SU-DHL-6 (cell line): ENCODE results near the gene ADM2.

ENCODE experiments used
- CTCF ChIP-seq: fragments of 200-600 bp; sonication (generic); IDR thresholded peaks from one replicate; pipeline ENCODE4 v1.5.1; 2017; ENCODE audit warnings: antibody characterized with exemption, mild to moderate bottlenecking, low read length, moderate library complexity; ENCODE audit not compliant: insufficient read depth, poor library complexity, severe bottlenecking
- EZH2phosphoT487 ChIP-seq: fragments of 200-600 bp; sonication (generic), shearing (Covaris generic); conservative IDR thresholded peaks from 2 replicates; pipeline ENCODE4 v1.6.1; 2018; ENCODE audit warnings: mild to moderate bottlenecking, antibody characterized with exemption, low read length, moderate library complexity, mixed read lengths

- TF ChIP-seq CTCF (no peak), EZH2phosphoT487 (no peak)
Measured at GRCh38 chr22:50481045-50481439, 301 bp upstream of the ADM2 start.
